ENCODE results near the gene TTC7B.

The TTC7B gene

DNA sequence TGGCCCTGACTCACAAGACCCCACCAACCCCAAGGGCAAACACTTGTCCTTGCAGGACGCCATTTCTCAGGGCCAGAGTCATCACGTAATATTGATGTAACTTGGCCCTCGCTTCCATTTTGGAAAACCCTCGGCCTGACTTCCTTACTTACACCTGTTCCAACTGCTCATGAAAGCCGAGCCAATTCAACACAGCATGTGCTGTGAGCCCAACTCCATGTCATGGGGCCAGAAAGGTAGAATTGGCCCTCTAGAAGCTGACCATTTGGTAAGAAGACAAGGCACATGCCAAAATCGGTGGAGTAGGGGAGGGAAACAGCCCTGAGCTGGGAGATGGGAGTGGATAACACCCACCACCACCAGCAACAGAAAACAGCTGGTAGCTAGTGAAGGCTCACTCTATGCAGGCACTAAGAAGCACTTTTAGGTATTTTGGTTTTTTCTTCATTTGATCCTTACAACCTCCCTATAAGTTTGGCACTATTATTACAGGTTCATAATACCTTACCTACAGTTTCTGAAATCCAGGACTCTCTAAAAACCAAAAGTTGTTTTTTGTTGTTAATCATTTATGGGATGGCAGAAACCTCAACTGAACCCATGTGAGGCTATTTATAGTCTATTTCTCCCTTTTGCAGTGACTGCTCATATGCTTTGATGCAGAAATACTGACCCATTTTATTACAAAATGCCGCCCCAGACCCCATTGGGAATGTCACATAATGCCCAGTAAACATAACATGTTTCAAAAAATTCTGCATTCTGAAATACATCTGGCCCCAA, 6.5 kb downstream of the TTC7B start:
- no peak overlapping the region for H3K4me3 ChIP-seq (replicated peaks; ENCODE audit: insufficient read depth, low read length)
- DNase-seq (ENCODE audit: low read depth in 1 of 2, low spot score in 1 of 2), result no peak
- H3K27ac ChIP-seq (replicated peaks), result no peak overlapping the region
- TF ChIP-seq POLR2AphosphoS5 (IDR thresholded peaks at IDR 0.05; ENCODE audit: low read depth), result no peak
- TF ChIP-seq, protein P1, sequence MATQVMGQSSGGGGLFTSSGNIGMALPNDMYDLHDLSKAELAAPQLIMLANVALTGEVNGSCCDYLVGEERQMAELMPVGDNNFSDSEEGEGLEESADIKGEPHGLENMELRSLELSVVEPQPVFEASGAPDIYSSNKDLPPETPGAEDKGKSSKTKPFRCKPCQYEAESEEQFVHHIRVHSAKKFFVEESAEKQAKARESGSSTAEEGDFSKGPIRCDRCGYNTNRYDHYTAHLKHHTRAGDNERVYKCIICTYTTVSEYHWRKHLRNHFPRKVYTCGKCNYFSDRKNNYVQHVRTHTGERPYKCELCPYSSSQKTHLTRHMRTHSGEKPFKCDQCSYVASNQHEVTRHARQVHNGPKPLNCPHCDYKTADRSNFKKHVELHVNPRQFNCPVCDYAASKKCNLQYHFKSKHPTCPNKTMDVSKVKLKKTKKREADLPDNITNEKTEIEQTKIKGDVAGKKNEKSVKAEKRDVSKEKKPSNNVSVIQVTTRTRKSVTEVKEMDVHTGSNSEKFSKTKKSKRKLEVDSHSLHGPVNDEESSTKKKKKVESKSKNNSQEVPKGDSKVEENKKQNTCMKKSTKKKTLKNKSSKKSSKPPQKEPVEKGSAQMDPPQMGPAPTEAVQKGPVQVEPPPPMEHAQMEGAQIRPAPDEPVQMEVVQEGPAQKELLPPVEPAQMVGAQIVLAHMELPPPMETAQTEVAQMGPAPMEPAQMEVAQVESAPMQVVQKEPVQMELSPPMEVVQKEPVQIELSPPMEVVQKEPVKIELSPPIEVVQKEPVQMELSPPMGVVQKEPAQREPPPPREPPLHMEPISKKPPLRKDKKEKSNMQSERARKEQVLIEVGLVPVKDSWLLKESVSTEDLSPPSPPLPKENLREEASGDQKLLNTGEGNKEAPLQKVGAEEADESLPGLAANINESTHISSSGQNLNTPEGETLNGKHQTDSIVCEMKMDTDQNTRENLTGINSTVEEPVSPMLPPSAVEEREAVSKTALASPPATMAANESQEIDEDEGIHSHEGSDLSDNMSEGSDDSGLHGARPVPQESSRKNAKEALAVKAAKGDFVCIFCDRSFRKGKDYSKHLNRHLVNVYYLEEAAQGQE (IDR thresholded peaks at IDR 0.05; ENCODE audit: insufficient replicate concordance, low read depth), result no peak
- TF ChIP-seq SPI1 (IDR thresholded peaks at IDR 0.05; ENCODE audit: borderline replicate concordance, low read depth), result no peak
- TF ChIP-seq, protein P2, sequence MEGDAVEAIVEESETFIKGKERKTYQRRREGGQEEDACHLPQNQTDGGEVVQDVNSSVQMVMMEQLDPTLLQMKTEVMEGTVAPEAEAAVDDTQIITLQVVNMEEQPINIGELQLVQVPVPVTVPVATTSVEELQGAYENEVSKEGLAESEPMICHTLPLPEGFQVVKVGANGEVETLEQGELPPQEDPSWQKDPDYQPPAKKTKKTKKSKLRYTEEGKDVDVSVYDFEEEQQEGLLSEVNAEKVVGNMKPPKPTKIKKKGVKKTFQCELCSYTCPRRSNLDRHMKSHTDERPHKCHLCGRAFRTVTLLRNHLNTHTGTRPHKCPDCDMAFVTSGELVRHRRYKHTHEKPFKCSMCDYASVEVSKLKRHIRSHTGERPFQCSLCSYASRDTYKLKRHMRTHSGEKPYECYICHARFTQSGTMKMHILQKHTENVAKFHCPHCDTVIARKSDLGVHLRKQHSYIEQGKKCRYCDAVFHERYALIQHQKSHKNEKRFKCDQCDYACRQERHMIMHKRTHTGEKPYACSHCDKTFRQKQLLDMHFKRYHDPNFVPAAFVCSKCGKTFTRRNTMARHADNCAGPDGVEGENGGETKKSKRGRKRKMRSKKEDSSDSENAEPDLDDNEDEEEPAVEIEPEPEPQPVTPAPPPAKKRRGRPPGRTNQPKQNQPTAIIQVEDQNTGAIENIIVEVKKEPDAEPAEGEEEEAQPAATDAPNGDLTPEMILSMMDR (IDR thresholded peaks at IDR 0.05; ENCODE audit: insufficient read depth, low read length), result no peak
- TF ChIP-seq GABPA (IDR thresholded peaks at IDR 0.05; ENCODE audit: low read depth), result no peak
- H3K27me3 ChIP-seq (ENCODE audit: insufficient read depth, poor library complexity, severe bottlenecking), result no peaks in the 10 kb centered on the region

DNA sequence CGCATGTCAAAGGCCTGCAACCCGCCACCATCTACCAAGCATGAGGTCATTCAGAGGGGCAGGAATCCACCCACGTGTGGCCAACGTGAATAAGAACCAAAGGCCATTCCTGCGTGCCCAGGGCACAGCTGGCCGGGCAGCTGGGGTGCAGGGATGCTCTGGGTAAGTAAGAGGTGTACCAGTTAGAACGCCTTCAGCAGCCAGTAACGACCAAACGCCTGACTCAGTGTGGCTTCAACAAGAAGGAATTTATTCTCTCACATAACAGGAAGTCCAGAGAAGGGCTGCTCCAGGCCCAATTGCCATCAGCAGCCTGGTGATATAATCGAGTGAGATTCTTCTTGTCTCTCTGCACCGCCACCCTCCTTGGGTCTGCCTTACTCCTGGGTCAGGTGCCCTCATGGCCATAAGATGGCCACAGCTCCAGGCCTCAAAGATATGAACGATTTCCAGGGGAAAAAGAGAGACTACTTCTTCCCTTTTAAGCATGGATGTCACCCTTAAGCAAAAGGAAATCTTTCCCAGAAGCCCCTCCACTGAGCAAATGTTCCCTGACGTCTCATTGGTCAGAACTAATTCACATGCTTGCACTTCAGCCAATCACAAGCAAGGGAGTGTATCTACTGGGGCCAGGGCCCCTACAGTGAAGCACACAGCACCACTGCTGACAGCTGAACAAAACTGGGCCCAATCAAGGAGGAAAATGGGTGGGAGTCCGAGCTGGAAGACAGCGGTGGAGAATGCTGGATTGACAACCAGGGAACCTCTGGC, 7.3 kb downstream of the TTC7B start:
- Histone ChIP-seq H3K27me3 (ENCODE audit: insufficient read depth, poor library complexity, severe bottlenecking) (no peaks in the 10 kb centered on the region), H3K27ac (replicated peaks) (no peak overlapping the region), H3K4me3 (replicated peaks; ENCODE audit: insufficient read depth, low read length) (no peak overlapping the region)
- no peak for TF ChIP-seq SPI1 (IDR thresholded peaks at IDR 0.05; ENCODE audit: borderline replicate concordance, low read depth)
- TF ChIP-seq, protein P1 (IDR thresholded peaks at IDR 0.05; ENCODE audit: insufficient replicate concordance, low read depth), result no peak
- no peak for TF ChIP-seq POLR2AphosphoS5 (IDR thresholded peaks at IDR 0.05; ENCODE audit: low read depth)
- TF ChIP-seq, protein P2 (IDR thresholded peaks at IDR 0.05; ENCODE audit: insufficient read depth, low read length), result no peak
- no peak for TF ChIP-seq GABPA (IDR thresholded peaks at IDR 0.05; ENCODE audit: low read depth)
- DNase-seq (ENCODE audit: low read depth in 1 of 2, low spot score in 1 of 2), result no peak

DNA sequence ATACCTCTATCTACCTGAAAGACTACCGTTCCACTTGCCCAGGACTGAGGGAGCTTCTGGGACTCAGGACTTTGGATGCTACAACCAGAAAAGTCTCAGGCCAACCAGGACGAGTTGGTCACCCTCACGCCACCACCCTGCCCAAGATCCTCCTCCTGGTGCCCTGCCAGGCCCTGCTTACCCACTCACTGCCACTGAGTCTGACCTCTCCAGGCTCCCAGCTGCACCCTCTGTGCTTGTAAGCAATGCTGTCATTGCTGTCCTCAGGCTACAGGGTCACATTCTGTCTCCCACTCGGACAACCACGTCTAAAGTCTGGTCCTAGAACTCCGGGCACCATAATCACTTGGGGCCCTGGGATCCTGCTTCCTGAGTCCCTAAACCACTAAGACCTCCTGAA, 9.2 kb downstream of the TTC7B start:
- DNase-seq (ENCODE audit: low read depth in 1 of 2, low spot score in 1 of 2), result no peak
- Histone ChIP-seq H3K4me3 (replicated peaks; ENCODE audit: insufficient read depth, low read length) (no peak overlapping the region), H3K27ac (replicated peaks) (no peak overlapping the region), H3K27me3 (ENCODE audit: insufficient read depth, poor library complexity, severe bottlenecking) (no peaks in the 10 kb centered on the region)
- TF ChIP-seq POLR2AphosphoS5 (IDR thresholded peaks at IDR 0.05; ENCODE audit: low read depth) (no peak), SPI1 (IDR thresholded peaks at IDR 0.05; ENCODE audit: borderline replicate concordance, low read depth) (no peak), GABPA (IDR thresholded peaks at IDR 0.05; ENCODE audit: low read depth) (no peak)
- TF ChIP-seq, protein P2 (IDR thresholded peaks at IDR 0.05; ENCODE audit: insufficient read depth, low read length), result no peak
- TF ChIP-seq, protein P1 (IDR thresholded peaks at IDR 0.05; ENCODE audit: insufficient replicate concordance, low read depth), result no peak

All from HL-60 (cell line).